Osteocyte (in vitro differentiated cells): Measurements from ENCODE around the gene COL4A2. TPM values are rescaled to one million over a fixed set of nuclear protein-coding genes. Genes with fewer than 3 reads are reported as not detected.

Source experiments
- DNase-seq: peaks from one replicate; pipeline ENCODE4 v3.0.0; 2021; ENCODE audit warnings: mixed read lengths; ENCODE audit not compliant: unreplicated experiment; ENCODE audit errors: extremely low spot score
- H3K27ac Mint-ChIP-seq: one replicate; pipeline ENCODE4 v1.8.0; 2021; ENCODE audit warnings: mild to moderate bottlenecking, mixed read lengths; ENCODE audit not compliant: unreplicated experiment
- H3K27me3 Mint-ChIP-seq: one replicate; pipeline ENCODE4 v1.8.0; 2021; ENCODE audit warnings: mixed read lengths; ENCODE audit not compliant: unreplicated experiment
- H3K36me3 Mint-ChIP-seq: one replicate; pipeline ENCODE4 v1.8.0; 2021; ENCODE audit warnings: mixed read lengths; ENCODE audit not compliant: unreplicated experiment
- H3K4me1 Mint-ChIP-seq: one replicate; pipeline ENCODE4 v1.8.0; 2021; ENCODE audit warnings: mixed read lengths; ENCODE audit not compliant: unreplicated experiment
- H3K4me3 Mint-ChIP-seq: one replicate; pipeline ENCODE4 v1.8.0; 2021; ENCODE audit warnings: mild to moderate bottlenecking, moderate library complexity, mixed read lengths; ENCODE audit not compliant: unreplicated experiment
- H3K9me3 Mint-ChIP-seq: one replicate; pipeline ENCODE4 v1.8.0; 2021; ENCODE audit warnings: mixed read lengths; ENCODE audit not compliant: unreplicated experiment
- CTCF ChIP-seq: fragments of 200-600 bp; sonication (generic); IDR thresholded peaks from 2 replicates; pipeline ENCODE4 v1.5.0; 2021; ENCODE audit warnings: antibody characterized with exemption, mild to moderate bottlenecking, moderate library complexity
- total RNA-seq: library from RNA; stranded (reverse); gene quantifications from 2 replicates; pipeline ENCODE4 v1.2.1, GENCODE V29; 2021

COL4A2 gene
- total RNA-seq, 1 donor from 2014 or later: 2,001 TPM

- no peaks in the 10 kb centered on the region for H3K27me3 Mint-ChIP-seq
- H3K9me3 Mint-ChIP-seq: no peaks in the 10 kb centered on the region
- no peak for TF ChIP-seq CTCF
- peak overlapping the region; percentile 7 for H3K27ac Mint-ChIP-seq
- H3K4me1 Mint-ChIP-seq: peaks cover 50% of the 10 kb centered on the region
- H3K36me3 Mint-ChIP-seq: peaks cover 71% of the 10 kb centered on the region
- H3K4me3 Mint-ChIP-seq: no peak overlapping the region
- no peak for DNase-seq
These were observed 197.0 kb downstream of the COL4A2 start for GRCh38 chr13:110503979-110504499.

GRCh38 chr13:110505594-110505993 is 198.5 kb downstream of the COL4A2 start:
- peak overlapping the region; percentile 3 for H3K27ac Mint-ChIP-seq
- H3K4me3 Mint-ChIP-seq: no peak overlapping the region
- H3K27me3 Mint-ChIP-seq: no peaks in the 10 kb centered on the region
- peaks cover 69% of the 10 kb centered on the region for H3K36me3 Mint-ChIP-seq
- H3K9me3 Mint-ChIP-seq: no peaks in the 10 kb centered on the region
- no peak for TF ChIP-seq CTCF
- peaks cover 41% of the 10 kb centered on the region for H3K4me1 Mint-ChIP-seq
- DNase-seq: no peak

GRCh38 chr13:110506396-110506795 is 199.3 kb downstream of the COL4A2 start:
- DNase-seq: no peak
- Mint-ChIP-seq H3K36me3 (peaks cover 64% of the 10 kb centered on the region), H3K4me1 (peaks cover 36% of the 10 kb centered on the region), H3K4me3 (no peak overlapping the region), H3K9me3 (no peaks in the 10 kb centered on the region), H3K27me3 (no peaks in the 10 kb centered on the region), H3K27ac (peak overlapping the region; percentile 60)
- no peak for TF ChIP-seq CTCF

- Mint-ChIP-seq H3K27me3 (no peaks in the 10 kb centered on the region), H3K4me3 (no peak overlapping the region), H3K27ac (peak overlapping the region; percentile 60), H3K9me3 (no peaks in the 10 kb centered on the region), H3K36me3 (peaks cover 64% of the 10 kb centered on the region), H3K4me1 (peaks cover 32% of the 10 kb centered on the region)
- DNase-seq: no peak
- no peak for TF ChIP-seq CTCF
These were observed 199.9 kb downstream of the COL4A2 start for GRCh38 chr13:110506859-110507566.

- H3K4me1 Mint-ChIP-seq: peaks cover 32% of the 10 kb centered on the region
- TF ChIP-seq CTCF: no peak
- H3K36me3 Mint-ChIP-seq: peaks cover 62% of the 10 kb centered on the region
- no peaks in the 10 kb centered on the region for H3K27me3 Mint-ChIP-seq
- H3K27ac Mint-ChIP-seq: peak overlapping the region; percentile 60
- DNase-seq: no peak
- no peaks in the 10 kb centered on the region for H3K9me3 Mint-ChIP-seq
- no peak overlapping the region for H3K4me3 Mint-ChIP-seq
These were observed 200.7 kb downstream of the COL4A2 start for GRCh38 chr13:110507678-110508381.
